ENCODE results near the gene SERP2.

Gene SERP2

GRCh38 chr13:44359983-44360375 is 13.6 kb upstream of the SERP2 start:
- no peak for DNase-seq

- no peak for DNase-seq
These were observed 11.1 kb upstream of the SERP2 start for GRCh38 chr13:44362394-44363040.

GRCh38 chr13:44363631-44364344 is 9.8 kb upstream of the SERP2 start:
- DNase-seq: no peak

GRCh38 chr13:44364345-44365000 is 9.2 kb upstream of the SERP2 start:
- no peak for DNase-seq

- no peak for DNase-seq
These were observed 8.6 kb upstream of the SERP2 start for GRCh38 chr13:44365008-44365407.

- DNase-seq: no peak
These were observed 7.7 kb upstream of the SERP2 start for GRCh38 chr13:44365899-44366298.

GRCh38 chr13:44368062-44368591 is 5.5 kb upstream of the SERP2 start:
- DNase-seq: no peak

GRCh38 chr13:44368599-44369368 is 4.8 kb upstream of the SERP2 start:
- DNase-seq: no peak

- DNase-seq: no peak
These were observed 2.2 kb upstream of the SERP2 start for GRCh38 chr13:44371421-44371820.

GRCh38 chr13:44373247-44373600 is 400 bp upstream of the SERP2 start:
- DNase-seq: no peak

GRCh38 chr13:44374348-44374712 is 706 bp downstream of the SERP2 start:
- DNase-seq: no peak

GRCh38 chr13:44378277-44378676 is 4.7 kb downstream of the SERP2 start:
- no peak for DNase-seq

GRCh38 chr13:44379885-44380284 is 6.3 kb downstream of the SERP2 start:
- no peak for DNase-seq

- DNase-seq: no peak
These were observed 7.0 kb downstream of the SERP2 start for GRCh38 chr13:44380404-44381165.

- DNase-seq: no peak
These were observed 9.1 kb downstream of the SERP2 start for GRCh38 chr13:44382635-44383145.

GRCh38 chr13:44383945-44384344 is 10.3 kb downstream of the SERP2 start:
- DNase-seq: no peak

GRCh38 chr13:44384778-44385177 is 11.2 kb downstream of the SERP2 start:
- DNase-seq: no peak

GRCh38 chr13:44385401-44385800 is 11.8 kb downstream of the SERP2 start:
- no peak for DNase-seq

- DNase-seq: no peak
These were observed 12.2 kb downstream of the SERP2 start for GRCh38 chr13:44385847-44386246.

GRCh38 chr13:44386913-44387556 is 13.4 kb downstream of the SERP2 start:
- no peak for DNase-seq

- DNase-seq: no peak
These were observed 14.9 kb downstream of the SERP2 start for GRCh38 chr13:44388427-44389059.
